ENCODE results near the gene NSD2. TPM values are rescaled to one million over a fixed set of nuclear protein-coding genes. Genes with fewer than 3 reads are reported as not detected.
A peak's percentile ranks its signal among the peaks of the same experiment; 100 is the strongest.
"Not testable (repeated sequence)": the region's sequence is repeated elsewhere in the genome, so short reads cannot be mapped to it uniquely, and the experiment has no call there.

The NSD2 gene
- total and polyA plus RNA-seq, 5 experiments from 2014 or later, result 3.8 to 37.4 (median 5.4) TPM

DNA sequence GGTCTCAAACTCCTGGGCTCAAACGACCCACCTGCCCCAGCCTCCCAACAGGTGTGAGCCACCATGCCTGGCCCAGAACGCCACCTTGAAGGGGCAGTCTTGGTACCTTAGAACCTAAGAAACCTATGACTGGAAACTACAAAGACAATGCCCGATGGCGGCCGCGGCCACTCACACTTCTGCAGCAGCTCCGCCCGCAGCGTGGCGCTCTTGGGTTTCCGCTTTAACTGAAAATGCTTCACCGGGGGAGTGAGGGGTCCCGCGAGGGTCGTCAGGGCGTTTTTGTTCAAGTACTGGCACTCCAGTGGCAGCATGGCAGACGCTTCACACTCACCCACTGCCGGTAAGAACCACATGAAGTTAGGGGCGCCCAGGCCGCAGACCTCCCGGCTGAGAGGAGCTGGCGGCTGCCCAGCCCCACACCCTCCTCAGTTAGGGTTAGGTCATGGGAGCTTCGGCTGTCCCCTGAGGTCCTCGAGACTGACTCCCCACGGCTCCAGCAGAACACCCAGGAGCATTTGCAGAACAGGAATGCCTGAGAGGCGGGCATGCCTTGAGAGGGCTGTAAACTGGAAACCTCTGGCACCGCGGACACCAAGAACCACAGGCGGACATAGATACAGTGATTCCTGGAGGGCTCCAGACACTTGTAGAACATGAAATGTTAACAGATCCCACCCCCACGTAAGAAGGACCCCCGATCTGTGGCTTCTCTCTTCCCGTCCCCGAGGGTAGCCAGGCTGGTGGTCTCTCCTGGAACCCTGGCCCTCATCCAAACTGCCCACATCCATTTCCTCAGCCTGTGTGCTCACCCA is 118.5 kb downstream of the NSD2 start:
- peaks cover 0 to 62% (median 0%) of the 10 kb centered on the region in 3 donors for H3K36me3 Mint-ChIP-seq

DNA sequence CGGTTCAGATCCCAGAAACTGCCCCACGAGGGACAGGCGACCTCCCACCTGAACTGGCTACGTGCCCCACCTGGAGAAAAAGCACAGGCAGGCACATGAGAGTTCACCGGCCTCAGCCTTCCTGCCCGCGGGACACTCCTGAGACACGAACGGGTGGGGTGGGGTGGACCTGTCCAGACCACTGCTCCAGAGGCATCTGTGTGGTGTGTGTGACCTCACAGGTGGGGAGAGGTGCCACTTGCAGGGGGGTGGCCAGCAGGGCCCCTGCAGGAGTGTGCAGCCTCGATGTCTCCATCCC is 119.1 kb downstream of the NSD2 start:
- Mint-ChIP-seq H3K27me3 (no peaks in the 10 kb centered on the region), H3K36me3 (peaks cover 0 to 59% (median 4%) of the 10 kb centered on the region in 3 donors), H3K4me3 (no peak overlapping the region), H3K9me3 (peaks cover 0 to under 1% (median 0%) of the 10 kb centered on the region in 9 donors), H3K4me1 (peaks cover 0 to 7% (median 4%) of the 10 kb centered on the region in 4 donors), H3K27ac (peak overlapping the region in 1 of 10 donors; percentile 64)
- POLR2A ChIA-PET, result no interaction called here
- ATAC-seq, result no peak
- no peak for DNase-seq

More for the DNA sequence above, 118.5 kb downstream of the NSD2 start:
- no peak for ATAC-seq
- DNase-seq, result no peak
- peak overlapping the region in 2 of 10 donors; percentile 64 to 70 for H3K27ac Mint-ChIP-seq
- H3K27me3 Mint-ChIP-seq, result no peaks in the 10 kb centered on the region
- H3K9me3 Mint-ChIP-seq, result no peaks in the 10 kb centered on the region
- no peak overlapping the region for H3K4me3 Mint-ChIP-seq
- POLR2A ChIA-PET, result no interaction called here
- peaks cover 0 to 4% (median 2%) of the 10 kb centered on the region in 4 donors for H3K4me1 Mint-ChIP-seq

DNA sequence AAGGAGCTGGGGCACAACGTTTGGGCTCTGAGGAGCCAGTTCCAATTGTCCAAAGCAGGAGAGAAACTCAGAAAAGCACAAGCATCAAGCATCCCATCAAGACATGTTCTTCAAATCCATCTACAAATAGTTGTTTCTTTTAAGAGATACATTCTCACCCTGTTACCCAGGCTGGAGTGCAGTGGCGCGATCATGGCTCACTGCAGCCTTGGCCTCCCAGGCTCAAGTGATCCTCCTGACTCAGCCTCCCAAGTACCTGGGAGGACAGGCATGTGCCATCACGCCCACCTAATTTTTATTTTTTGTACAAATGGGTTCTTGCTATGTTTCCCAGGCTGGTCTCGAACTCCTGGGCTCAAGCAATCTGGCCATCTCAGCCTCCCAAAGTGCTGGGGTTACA is 119.5 kb downstream of the NSD2 start:
- Mint-ChIP-seq H3K36me3 (peaks cover 0 to 62% (median 8%) of the 10 kb centered on the region in 3 donors), H3K9me3 (peaks cover 0 to 4% (median 0%) of the 10 kb centered on the region in 9 donors), H3K27me3 (no peaks in the 10 kb centered on the region), H3K4me1 (peaks cover 0 to 9% (median 6%) of the 10 kb centered on the region in 4 donors), H3K4me3 (no peak overlapping the region), H3K27ac (peak overlapping the region in 1 of 10 donors; percentile 64)
- DNase-seq, result no peak
- no peak for ATAC-seq
- POLR2A ChIA-PET, result no interaction called here

DNA sequence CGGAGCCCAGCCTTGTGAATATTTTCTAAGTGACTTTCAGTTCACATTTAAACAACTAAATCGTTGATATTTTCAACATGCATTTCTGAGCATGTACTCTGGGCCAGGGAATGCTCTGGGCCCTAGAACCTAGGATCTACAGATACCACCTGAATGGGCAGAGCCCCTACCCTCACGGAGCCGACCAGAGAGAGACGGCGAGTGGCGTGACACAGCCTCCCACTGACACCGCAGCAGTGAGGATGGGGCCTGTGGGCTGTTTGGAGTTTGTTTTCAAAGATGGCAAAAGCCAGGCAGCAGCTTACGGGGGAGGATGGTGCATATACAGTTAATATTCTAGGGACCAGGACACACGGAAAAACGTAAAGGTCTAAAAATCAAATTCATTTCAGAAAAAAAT is 119.9 kb downstream of the NSD2 start:
- H3K4me3 Mint-ChIP-seq, result no peak overlapping the region
- POLR2A ChIA-PET, result no interaction called here
- no peak for DNase-seq

DNA sequence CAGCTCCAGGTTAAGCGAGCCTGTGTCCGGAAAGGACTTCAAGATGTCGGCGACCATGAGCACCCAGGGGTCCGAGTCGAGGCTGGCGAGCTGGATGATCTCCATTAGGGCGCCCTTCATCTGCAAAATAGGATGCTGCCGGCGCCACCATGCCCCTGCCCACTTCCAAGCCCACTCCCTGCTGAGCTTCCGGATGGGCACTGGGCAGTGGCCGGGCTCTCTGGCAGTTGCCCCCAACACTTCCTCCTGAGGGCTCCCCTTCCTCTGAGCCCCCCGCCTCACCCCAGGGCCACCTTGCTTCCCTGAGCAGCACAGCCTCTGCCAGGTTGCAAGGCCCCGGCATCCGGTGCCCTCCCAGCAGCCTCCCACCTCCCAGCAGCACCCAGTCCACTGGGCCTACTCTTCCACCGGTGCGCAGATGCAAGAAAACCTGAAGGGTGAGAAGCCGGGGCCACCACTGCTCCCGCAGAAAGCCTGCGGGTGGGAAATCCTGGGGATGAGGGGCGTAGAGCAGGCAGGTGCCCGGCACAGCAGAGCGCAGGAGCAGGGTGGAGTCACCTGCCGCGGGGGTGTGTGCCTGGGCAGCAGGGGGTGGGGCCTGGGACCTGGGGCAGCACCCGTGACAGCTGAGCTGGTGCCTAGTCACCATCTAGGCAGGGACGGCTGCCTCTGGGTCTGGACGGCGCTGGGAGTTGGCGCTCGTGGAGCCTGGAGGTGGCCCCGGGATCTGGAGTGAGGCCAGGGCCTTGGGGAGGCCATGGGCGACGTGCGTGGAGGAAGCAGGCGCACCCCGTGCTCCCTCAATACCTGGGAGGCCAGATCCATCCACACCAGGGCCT is 120.6 kb downstream of the NSD2 start:
- DNase-seq (no peak), ATAC-seq (no peak)
- POLR2A ChIA-PET, result no interaction called here
- H3K36me3 Mint-ChIP-seq, result peaks cover 5 to 61% (median 15%) of the 10 kb centered on the region in 3 donors
- no peaks in the 10 kb centered on the region for H3K27me3 Mint-ChIP-seq
- H3K4me1 Mint-ChIP-seq, result peaks cover 0 to 14% (median 9%) of the 10 kb centered on the region in 4 donors
- no peak overlapping the region for H3K27ac Mint-ChIP-seq
- H3K9me3 Mint-ChIP-seq, result peaks cover 0 to 13% (median 6%) of the 10 kb centered on the region in 9 donors
- no peak overlapping the region for H3K4me3 Mint-ChIP-seq

More for the DNA sequence above, 119.9 kb downstream of the NSD2 start:
- H3K27ac Mint-ChIP-seq, result peak overlapping the region in 2 of 10 donors; percentile 24 to 57
- H3K36me3 Mint-ChIP-seq, result peaks cover 0 to 65% (median 12%) of the 10 kb centered on the region in 3 donors
- no peak for ATAC-seq
- peaks cover 0 to 13% (median 8%) of the 10 kb centered on the region in 4 donors for H3K4me1 Mint-ChIP-seq
- H3K9me3 Mint-ChIP-seq, result peaks cover 0 to 8% (median 3%) of the 10 kb centered on the region in 9 donors
- no peaks in the 10 kb centered on the region for H3K27me3 Mint-ChIP-seq

DNA sequence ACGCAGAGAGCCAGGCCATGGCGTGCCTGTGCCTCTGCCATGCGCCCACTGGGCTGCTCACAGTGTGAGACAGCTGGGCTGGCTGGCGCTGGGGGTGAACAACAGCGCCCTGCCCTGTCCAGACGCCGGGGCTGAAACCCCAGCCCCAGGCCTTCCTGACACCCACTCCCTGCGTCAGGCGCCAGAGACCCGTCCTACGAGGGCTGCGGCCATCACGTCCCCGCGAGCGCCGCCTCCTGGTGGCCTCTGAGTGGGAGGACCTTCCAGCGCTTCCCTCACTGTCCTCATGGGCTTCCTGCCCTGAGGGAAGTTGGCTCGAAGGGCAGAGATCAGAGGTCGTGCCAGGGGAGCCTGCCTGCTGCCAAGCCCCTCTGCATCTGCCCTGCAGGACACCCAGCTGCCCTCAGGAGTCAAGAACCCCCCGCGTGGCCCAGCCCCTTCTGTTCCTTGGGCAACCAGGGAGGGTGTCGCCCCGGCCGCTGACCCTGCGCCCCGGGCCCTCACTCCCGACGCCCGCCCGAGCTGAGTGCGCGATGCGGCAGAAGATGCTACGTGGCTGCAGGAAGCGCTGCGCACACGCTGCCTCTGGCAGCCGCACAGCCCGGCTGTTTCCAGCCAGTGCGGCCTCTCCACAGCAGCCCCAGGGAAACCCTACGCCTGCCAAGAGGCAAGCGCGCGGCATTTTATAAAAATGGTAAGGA is 121.4 kb downstream of the NSD2 start:
- Mint-ChIP-seq H3K4me3 (no peak overlapping the region), H3K27ac (no peak overlapping the region), H3K4me1 (peaks cover 0 to 18% (median 12%) of the 10 kb centered on the region in 4 donors), H3K27me3 (no peaks in the 10 kb centered on the region), H3K9me3 (peaks cover 0 to 21% (median 8%) of the 10 kb centered on the region in 9 donors), H3K36me3 (peaks cover 13 to 63% (median 22%) of the 10 kb centered on the region in 3 donors)
- POLR2A ChIA-PET, result no interaction called here
- ATAC-seq (no peak), DNase-seq (no peak)

DNA sequence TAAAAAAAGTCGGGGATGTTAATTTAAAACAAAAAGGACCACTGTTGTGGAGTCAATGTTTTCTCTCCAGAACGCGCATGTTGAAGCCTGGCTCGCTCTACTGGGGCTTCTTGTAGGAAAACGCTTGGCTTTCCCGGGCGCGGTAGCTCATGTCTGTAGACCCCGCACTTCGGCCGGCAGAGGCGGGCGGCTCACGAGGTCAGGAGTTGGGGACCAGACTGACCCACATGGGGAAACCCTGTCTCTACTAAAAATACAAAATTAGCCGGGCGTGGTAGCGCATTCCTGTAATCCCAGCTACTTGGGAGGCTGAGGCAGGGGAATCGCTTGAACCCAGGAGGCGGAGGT is 122.0 kb downstream of the NSD2 start:
- Mint-ChIP-seq H3K27ac (no peak overlapping the region), H3K9me3 (peaks cover 5 to 26% (median 12%) of the 10 kb centered on the region in 9 donors), H3K4me3 (no peak overlapping the region), H3K27me3 (no peaks in the 10 kb centered on the region), H3K4me1 (peaks cover 5 to 20% (median 14%) of the 10 kb centered on the region in 4 donors), H3K36me3 (peaks cover 19 to 63% (median 27%) of the 10 kb centered on the region in 3 donors)
- POLR2A ChIA-PET, result interaction anchor here (0.6 kb wide), 1 partner anchor 83 kb away, joined by 3 read pairs; no protein-coding TSS in a partner anchor
- DNase-seq (no peak), ATAC-seq (no peak)

DNA sequence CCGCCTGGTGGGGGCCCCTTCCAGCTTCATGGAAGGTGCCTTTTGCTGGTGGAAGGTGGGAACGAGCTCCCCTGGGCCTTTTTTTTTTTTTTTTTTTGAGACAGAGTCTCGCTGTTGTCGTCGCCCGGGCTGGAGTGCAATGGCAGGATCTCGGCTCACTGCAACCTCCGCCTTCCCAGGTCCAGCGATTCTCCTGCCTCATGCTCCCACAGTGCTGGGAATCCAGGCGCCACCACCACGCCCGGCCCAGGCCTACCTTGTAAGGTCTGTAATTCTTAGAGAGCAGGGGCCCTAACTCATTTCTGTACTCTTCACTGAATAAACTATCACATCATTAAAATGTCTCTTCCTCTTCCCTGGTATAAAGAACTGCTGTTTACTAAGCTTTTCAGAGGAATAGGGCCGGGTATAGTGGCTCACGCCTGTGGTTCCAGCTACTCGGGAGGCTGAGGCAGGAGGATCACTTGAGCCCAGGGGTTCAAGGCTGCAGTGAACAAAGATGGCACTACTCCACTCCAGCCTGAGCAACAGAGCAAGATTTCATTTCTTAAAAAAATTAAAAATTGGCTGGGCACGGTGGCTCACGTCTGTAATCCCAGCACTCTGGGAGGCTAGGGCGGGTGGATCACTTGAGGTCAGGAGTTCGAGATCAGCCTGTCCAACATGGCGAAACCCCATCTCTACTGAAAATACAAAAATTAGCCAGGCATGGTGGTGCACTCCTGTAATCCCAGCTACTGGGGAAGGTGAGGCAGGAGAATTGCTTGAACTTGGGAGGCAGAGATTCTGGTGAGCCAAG is 122.7 kb downstream of the NSD2 start:
- POLR2A ChIA-PET, result interaction anchor here (0.6 kb wide), 1 partner anchor 84 kb away, joined by 3 read pairs; no protein-coding TSS in a partner anchor
- not testable (repeated sequence) for ATAC-seq, DNase-seq, H3K4me3 Mint-ChIP-seq, H3K27me3 Mint-ChIP-seq
- Mint-ChIP-seq H3K9me3 (peaks cover 5 to 34% (median 18%) of the 10 kb centered on the region in 9 donors), H3K4me1 (peaks cover 12 to 26% (median 20%) of the 10 kb centered on the region in 4 donors), H3K27ac (peak overlapping the region in 3 of 10 donors; percentile 24 to 76 (median 67)), H3K36me3 (peaks cover 26 to 66% (median 32%) of the 10 kb centered on the region in 3 donors)

DNA sequence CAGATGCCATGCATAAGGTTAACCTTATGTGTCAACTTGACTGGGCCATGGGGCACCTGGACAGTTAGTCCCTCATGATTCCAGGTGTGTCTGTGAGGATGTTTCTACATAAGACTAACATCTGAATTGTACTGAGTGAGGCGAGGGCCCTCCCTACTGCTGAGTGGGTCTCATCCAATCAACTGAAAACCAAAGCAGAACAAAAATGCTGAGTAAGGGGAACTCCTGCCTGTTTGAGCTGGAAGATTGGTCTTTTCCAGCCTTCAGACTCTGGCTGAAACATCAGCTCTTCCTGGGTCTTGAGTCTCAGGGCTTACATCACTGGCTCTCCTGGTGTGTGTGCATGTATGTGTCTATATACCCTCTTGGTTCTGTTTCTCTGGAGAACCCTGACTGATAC is 123.7 kb downstream of the NSD2 start:
- H3K4me1 Mint-ChIP-seq, result peaks cover 21 to 33% (median 29%) of the 10 kb centered on the region in 4 donors
- ATAC-seq (no peak), DNase-seq (no peak)
- H3K4me3 Mint-ChIP-seq, result no peak overlapping the region
- POLR2A ChIA-PET, result no interaction called here
- H3K27me3 Mint-ChIP-seq, result no peaks in the 10 kb centered on the region
- peak overlapping the region in 2 of 10 donors; percentile 5 to 66 for H3K27ac Mint-ChIP-seq
- peaks cover 5 to 43% (median 24%) of the 10 kb centered on the region in 9 donors for H3K9me3 Mint-ChIP-seq
- H3K36me3 Mint-ChIP-seq, result peaks cover 32 to 67% (median 34%) of the 10 kb centered on the region in 3 donors

DNA sequence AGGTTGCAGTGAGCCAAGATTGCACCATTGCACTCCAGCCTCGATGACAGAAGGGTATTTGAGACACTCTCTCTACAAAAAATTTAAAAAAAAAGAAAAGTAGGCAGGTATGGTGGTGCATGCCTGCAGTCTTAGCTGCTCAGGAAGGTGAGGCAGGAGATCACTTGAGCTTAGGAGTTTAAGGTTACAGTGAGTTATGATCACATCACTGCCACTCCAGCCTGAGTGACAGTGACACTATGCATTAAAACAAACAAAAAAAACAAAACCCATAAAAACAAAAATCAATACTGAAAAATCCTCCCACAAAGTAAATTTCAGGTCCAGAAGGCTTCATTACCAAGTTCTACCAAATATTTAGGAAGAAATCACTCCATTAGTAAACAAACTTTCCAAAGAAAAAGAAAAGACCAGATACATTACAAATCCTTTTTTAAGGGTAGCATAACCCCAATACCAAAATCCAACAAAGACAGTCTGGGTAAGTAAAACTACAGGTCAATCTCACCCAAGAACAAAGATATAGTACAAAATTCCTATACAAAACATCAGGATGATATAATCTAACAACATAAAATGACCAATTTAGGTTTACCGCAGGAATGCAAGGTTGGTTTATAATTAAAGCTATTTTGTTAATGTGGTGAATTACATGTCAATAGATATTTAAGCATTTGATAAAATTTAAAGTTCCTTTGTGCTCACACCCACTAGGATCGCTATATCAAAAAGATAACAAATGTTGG is 125.8 kb downstream of the NSD2 start:
- ATAC-seq (no peak), DNase-seq (no peak)
- H3K4me1 Mint-ChIP-seq, result peaks cover 33 to 49% (median 42%) of the 10 kb centered on the region in 4 donors
- peaks cover 5 to 49% (median 30%) of the 10 kb centered on the region in 9 donors for H3K9me3 Mint-ChIP-seq
- H3K4me3 Mint-ChIP-seq, result peak overlapping the region in 1 of 10 donors; percentile 18
- H3K36me3 Mint-ChIP-seq, result peaks cover 32 to 64% (median 50%) of the 10 kb centered on the region in 3 donors
- POLR2A ChIA-PET, result no interaction called here
- H3K27me3 Mint-ChIP-seq, result no peaks in the 10 kb centered on the region
- no peak overlapping the region for H3K27ac Mint-ChIP-seq

DNA sequence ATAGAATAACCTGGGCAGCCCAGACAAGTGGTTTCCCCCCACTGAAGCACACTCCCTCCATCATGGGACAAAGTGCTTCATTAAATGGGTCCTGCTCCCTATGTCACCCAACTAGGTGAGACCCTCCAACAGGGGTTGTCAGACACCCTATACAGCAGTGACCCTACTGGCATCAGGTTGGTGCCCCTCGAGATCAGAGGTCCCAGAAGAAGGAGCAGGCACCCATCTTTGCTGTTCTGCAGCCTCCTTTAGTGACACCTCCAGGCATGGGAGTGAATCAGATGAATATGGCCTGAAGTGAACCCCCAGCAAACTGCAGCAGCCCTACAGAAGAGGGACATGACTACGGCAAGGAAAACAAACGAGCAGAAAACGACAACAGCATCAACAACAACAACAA is 126.5 kb downstream of the NSD2 start:
- Mint-ChIP-seq H3K27me3 (no peaks in the 10 kb centered on the region), H3K27ac (peak overlapping the region in 1 of 10 donors; percentile 45), H3K36me3 (peaks cover 32 to 70% (median 52%) of the 10 kb centered on the region in 3 donors), H3K9me3 (peaks cover 5 to 49% (median 30%) of the 10 kb centered on the region in 9 donors), H3K4me3 (peak overlapping the region in 1 of 10 donors; percentile 22), H3K4me1 (peaks cover 38 to 56% (median 49%) of the 10 kb centered on the region in 4 donors)
- DNase-seq, result no peak
- POLR2A ChIA-PET, result no interaction called here
- ATAC-seq, result no peak
